Inflammatory macrophage (primary cell): ENCODE measurements around the gene RNF181.
"Not testable (repeated sequence)": the region's sequence is repeated elsewhere in the genome, so short reads cannot be mapped to it uniquely, and the experiment has no call there.

Experiments used
- DNase-seq, 2 donors: peaks; one replicate each; pipeline ENCODE4 v3.0.0-alpha.2; 2020 to 2022
- total RNA-seq, 18 experiments: gene quantifications; one replicate each; lab custom pipeline; 2026; ENCODE audit warnings: mixed read lengths in 6 of 18, inconsistent platforms in 2 of 18; lab: John Stamatoyannopoulos, UW

The RNF181 gene, protein sequence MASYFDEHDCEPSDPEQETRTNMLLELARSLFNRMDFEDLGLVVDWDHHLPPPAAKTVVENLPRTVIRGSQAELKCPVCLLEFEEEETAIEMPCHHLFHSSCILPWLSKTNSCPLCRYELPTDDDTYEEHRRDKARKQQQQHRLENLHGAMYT
- total RNA-seq: 27.8 to 71.5 (median 47.6) reads per million in 18 experiments

DNA sequence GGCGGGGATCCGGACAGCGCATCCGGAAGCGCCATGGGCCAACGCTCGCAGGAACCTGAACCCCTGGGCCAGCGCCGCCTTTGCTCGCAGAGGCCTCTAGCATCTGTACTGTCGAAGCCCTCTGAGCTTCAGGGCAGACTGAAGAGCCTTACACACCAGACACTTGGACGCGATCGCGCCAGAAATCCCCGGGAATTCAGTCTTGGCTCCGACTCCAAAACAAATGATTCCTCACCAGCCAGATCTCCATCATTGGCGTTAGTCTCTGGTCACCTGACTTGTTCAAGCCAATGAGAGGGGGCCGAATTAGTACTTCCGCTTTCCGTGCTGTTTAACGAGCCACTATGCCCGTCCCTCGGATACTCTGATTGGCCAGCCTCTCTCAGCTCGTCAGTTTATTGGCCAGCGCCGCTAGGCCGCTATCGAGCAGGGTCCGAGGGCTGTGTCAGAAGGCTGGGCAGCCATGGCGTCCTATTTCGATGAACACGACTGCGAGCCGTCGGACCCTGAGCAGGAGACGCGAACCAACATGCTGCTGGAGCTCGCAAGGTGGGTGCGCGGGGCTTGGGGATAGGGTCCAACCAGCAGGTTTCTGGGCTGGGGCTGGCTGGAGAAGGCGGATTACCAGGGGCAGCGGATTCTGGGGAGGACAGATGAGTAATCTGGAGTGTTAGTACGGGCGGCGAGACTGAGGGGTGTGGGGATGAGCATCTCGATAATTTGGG is at the start of gene RNF181:
RNF181 (plus strand) TSS at position 445 of the 725 bp plus-strand sequence; CDS start at position 464, 19 bp downstream.
- peak; percentile 99 for DNase-seq

GRCh38 chr2:85545780-85546240 is 49.7 kb upstream of the RNF181 start:
- DNase-seq: no peak

DNA sequence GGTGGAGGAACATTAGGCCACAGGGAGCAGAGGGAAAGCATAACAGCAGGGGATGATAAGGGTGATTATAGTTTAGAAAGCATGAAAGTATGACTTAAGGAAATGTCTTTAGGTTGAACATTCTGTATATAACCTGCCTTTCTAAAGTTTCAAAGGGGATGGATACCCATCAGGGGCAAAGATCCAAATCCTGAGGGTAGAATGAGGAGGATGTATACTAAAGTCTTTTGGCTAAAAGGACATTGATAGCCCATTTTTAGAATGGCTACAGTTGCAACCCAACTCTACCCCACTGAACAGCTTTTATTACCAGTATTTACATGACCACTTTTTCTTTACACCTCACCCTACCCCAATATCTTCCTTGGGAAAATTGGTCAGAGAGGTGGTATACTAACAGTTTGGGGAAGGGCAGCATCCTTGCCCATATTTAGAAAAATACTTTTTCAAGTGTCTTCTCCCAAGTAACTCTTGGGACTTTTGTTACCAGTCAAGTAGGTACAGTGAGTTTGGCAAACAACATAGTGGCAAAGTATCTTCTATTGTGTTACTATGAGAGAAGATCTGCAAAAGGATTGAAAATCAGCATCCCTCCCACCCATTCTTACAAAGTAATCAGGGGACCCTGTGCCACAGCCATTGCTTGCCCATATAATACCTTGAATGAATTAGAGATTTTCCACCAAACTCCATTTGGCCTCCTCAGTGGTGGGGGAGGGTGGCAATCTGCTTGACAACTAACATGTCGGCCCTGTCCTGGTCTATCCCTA is 48.3 kb upstream of the RNF181 start:
- no peak for DNase-seq

GRCh38 chr2:85547859-85548607 is 47.5 kb upstream of the RNF181 start:
- no peak for DNase-seq

DNA sequence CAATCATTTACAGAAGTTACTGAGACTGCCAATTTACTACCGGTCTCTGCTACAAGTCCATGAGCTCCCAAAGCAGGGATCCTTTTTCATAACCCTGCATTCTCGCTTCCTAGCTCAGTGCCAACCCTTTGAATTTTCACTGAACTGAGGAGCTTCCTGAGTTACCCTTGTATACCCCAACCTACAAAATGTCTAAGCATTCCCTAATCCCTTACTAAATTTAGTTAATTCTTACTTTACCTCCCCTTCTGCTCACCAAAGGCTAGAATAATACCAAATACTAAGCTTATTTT is 47.0 kb upstream of the RNF181 start:
- no peak for DNase-seq

GRCh38 chr2:85549095-85549494 is 46.5 kb upstream of the RNF181 start:
- no peak for DNase-seq

- no peak for DNase-seq
Measured at GRCh38 chr2:85549826-85550225, 45.7 kb upstream of the RNF181 start.

GRCh38 chr2:85550486-85550885 is 45.1 kb upstream of the RNF181 start:
- peak; percentile 43 to 56 for DNase-seq

DNA sequence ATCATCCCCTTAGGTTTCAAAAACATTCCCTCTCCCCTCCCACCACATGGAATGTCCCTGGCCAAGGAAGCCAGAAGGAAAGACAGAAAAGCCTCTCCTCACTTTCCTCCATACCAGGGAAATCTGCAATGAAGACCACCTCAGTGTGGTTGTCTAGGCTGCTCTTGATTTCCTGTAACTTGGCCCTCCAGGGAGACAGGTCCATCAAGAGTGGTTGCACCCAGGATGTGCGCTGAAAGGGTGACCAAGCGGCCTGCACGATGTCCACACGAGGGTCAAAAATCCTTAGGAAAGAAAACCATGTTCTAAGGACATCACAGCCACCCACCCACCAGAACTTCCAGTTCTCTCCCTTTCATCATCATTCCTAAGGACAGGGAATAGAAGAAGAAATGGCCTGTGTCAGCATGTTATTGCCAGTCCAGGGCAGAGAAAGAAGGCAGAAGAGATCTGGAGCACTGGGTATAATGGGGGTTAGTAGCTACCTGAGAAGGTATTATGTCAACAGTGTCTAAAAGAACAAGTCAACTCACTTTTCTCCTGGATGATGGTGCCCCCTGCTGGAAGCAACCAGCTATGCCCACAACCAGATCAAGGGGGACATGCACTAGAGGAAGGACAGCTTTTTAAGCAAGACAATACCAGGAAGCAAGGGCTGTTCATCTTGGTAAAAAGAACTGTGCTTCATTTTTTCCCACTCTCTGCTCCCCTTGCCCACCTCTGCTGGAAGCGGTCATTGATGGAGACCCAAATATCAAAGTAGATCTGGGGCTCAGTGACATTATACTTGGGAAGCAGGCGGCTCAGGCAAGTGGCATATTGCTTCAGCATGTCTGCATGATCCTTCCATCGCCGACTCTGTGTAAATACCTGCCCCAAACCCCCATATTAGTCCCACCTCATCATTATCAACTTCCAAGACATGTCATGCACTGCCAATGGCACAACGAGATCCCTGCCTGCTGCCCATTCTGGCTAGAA is 43.6 kb upstream of the RNF181 start:
- peak; percentile 78 to 87 for DNase-seq

DNA sequence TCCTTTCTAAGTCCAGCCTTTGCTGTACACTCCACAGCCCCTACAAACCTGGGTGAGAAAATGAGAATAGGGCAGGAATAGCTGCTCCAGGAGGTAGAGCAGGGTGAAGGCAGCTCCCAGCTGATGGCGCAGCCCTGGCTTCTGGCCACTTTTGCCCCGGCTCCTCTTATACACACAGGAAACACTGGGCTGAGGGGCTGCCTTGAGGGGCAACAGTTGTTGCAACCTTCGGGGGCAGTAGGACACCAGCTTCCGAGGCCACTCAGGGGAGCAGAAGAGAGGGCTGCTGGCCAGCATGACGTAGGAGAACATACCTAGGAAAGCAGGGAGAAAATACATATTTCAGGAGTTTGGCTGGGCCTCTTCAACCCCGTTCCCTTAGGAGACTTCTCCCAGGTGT is 42.4 kb upstream of the RNF181 start:
- DNase-seq: no peak

GRCh38 chr2:85554980-85555612 is 40.4 kb upstream of the RNF181 start:
- no peak for DNase-seq

DNA sequence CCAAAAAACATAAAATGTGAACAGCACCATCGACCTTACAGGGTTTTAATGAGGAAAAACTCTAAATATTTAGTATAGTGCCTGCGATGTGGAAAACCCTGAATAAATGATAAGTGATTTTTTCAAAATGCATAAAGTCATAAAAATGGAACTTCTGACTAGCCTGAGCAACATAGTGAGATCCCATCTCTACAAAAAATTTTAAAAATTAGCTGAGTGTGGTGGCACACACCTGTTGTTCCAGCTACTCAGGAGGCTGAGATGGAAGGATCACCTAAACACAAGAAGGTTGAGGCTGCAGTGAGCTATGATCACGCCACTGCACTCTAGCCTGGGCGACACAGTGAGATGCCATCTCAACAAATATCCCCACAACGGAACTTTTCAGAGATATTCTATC is 38.4 kb upstream of the RNF181 start:
- no peak for DNase-seq

- DNase-seq: no peak
Measured at GRCh38 chr2:85558160-85558559, 37.4 kb upstream of the RNF181 start.

- DNase-seq: not testable (repeated sequence)
Measured at GRCh38 chr2:85560403-85560726, 35.2 kb upstream of the RNF181 start.

DNA sequence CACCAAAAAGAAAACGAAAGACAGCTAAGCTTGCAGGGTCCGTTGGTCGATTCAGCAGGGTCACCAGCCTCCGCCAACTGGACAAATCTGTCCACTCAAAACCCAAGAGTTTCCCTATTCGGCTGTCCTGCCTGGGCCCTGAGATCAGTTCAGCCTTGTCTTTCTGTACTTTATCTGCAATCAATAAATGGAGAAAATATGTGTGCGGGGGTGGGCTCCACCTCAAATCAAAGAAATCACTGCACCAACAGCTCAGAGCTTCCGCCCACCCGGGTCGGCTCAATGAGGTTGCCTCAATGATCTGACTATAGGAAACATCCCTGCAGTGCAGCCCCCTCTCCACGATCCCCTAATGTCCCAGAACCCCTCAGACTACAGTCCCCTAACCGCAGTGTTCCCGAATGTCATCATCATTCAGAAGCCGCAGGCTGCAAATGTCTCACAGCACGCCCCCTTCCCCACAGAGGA is 34.7 kb upstream of the RNF181 start:
- DNase-seq: no peak

- DNase-seq: peak; percentile 94 to 97
Measured at GRCh38 chr2:85561280-85562212, 34.0 kb upstream of the RNF181 start, which contains the start of gene GGCX. TSS of gene GGCX (minus strand) at chr2:85561493. CDS start at chr2:85561428, 65 bp downstream.

GRCh38 chr2:85564144-85564563 is 31.4 kb upstream of the RNF181 start:
- peak; percentile 72 to 94 for DNase-seq

- DNase-seq: peak; percentile 59 to 73
Measured at GRCh38 chr2:85566265-85566664, 29.3 kb upstream of the RNF181 start.

DNA sequence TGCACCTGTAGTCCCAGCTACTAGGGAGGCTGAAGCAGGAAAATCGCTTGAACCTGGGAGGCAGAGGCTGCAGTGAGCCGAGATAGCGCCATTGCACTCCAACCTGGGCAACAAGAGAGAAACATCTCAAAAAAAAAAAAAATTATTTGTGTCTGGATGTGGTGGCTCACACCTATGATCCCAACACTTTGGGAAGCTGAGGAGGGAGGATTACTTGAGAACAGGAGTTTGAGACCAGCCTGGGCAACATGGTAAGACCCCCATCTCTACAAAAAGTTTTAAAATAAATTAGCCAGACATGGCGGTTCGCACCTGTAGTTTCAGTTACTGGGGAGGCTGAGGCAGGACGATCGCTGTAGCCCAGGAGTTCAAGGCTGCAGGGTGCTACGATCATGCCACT is 19.8 kb upstream of the RNF181 start:
- no peak for DNase-seq

DNA sequence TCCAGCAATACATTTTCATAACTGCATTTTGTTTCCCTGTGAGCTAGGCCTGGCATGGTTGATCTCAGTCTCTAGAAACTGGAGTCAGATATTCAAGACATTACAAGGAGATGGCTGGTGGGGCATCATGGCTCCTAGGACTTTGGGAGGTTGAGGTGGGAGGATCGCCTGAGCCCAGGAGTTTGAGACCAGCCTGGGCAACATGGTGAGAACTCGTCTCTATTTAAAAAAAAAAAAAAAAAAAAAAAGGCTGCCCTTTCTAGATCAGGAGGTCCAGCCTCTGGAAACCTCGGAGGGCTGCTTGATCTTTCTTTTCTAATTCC is 18.5 kb upstream of the RNF181 start:
- DNase-seq: no peak
